IMR-90 (cell line): ENCODE measurements around the gene NPAS3.

Experiments
- CEBPB ChIP-seq: IDR thresholded peaks from 2 replicates; pipeline ENCODE4 v1.6.1; 2012; ENCODE audit warnings: low read depth, low read length, improper control_type of control experiment
- CHD1 ChIP-seq: IDR thresholded peaks from 2 replicates; pipeline ENCODE4 v1.6.1; 2012; ENCODE audit warnings: low read depth, low read length, improper control_type of control experiment
- CTCF ChIP-seq: conservative IDR thresholded peaks from 2 replicates; pipeline ENCODE4 v1.5.1; 2012; ENCODE audit warnings: mild to moderate bottlenecking, low read depth, low read length, improper control_type of control experiment
- ELK1 ChIP-seq: fragments of 150-350 bp; IDR thresholded peaks from 2 replicates; pipeline ENCODE4 v1.6.1; 2016; ENCODE audit warnings: low read depth, mild to moderate bottlenecking, low read length, moderate library complexity, borderline replicate concordance
- FOS ChIP-seq: fragments of 150-350 bp; IDR thresholded peaks from 2 replicates; pipeline ENCODE4 v1.6.1; 2016; ENCODE audit warnings: low read depth, low read length
- MAFK ChIP-seq: IDR thresholded peaks from 2 replicates; pipeline ENCODE4 v1.6.1; 2012; ENCODE audit warnings: low read depth, low read length, improper control_type of control experiment
- MXI1 ChIP-seq: IDR thresholded peaks from 2 replicates; pipeline ENCODE4 v1.6.1; 2012; ENCODE audit warnings: low read depth, mild to moderate bottlenecking, low read length, moderate library complexity, borderline replicate concordance
- NFE2L2 ChIP-seq: fragments of 150-350 bp; IDR thresholded peaks from 2 replicates; pipeline ENCODE4 v1.6.1; 2016; ENCODE audit warnings: low read depth, mild to moderate bottlenecking, low read length
- POLR2A ChIP-seq: IDR thresholded peaks from 2 replicates; pipeline ENCODE4 v1.6.1; 2012; ENCODE audit warnings: mild to moderate bottlenecking, low read depth, low read length
- RAD21 ChIP-seq: IDR thresholded peaks from 2 replicates; pipeline ENCODE4 v1.6.1; 2012; ENCODE audit warnings: low read length, improper control_type of control experiment
- RCOR1 ChIP-seq: IDR thresholded peaks from 2 replicates; pipeline ENCODE4 v1.6.1; 2012; ENCODE audit warnings: mild to moderate bottlenecking, low read length, improper control_type of control experiment; ENCODE audit not compliant: insufficient replicate concordance
- RFX5 ChIP-seq: IDR thresholded peaks from 2 replicates; pipeline ENCODE4 v1.8.0; 2012; ENCODE audit warnings: low read depth, mild to moderate bottlenecking, low read length, moderate library complexity
- SMC3 ChIP-seq: fragments of 150-350 bp; IDR thresholded peaks from 2 replicates; pipeline ENCODE4 v1.6.1; 2016; ENCODE audit warnings: low read depth, mild to moderate bottlenecking, antibody characterized with exemption, low read length, moderate library complexity
- TF ChIP-seq, protein P1 (sequence below): fragments of 150-350 bp; IDR thresholded peaks from 2 replicates; pipeline ENCODE4 v1.6.1; 2017; ENCODE audit warnings: mild to moderate bottlenecking, antibody characterized with exemption, low read length, low read depth

DNA sequence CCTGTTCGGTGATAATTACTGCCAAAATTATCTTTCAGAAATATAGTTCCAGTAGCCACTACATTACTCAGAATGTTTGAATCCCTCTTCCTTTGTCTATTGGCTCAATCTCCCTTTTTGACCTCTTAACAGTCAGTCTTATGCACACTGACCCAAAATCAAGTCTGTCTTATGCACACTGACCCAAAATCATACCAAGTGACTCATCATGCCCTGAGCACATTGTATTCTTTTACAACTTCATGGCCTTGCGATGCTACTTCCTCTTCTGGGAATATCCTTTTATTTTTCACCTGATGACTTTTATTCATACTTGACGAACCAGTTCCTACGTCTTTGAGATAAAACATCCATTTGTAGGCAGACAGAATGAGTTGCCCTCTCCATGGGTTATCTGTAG, 182.3 kb downstream of the NPAS3 start:
- TF ChIP-seq CTCF (no peak), MXI1 (no peak), SMC3 (no peak), MAFK (no peak), RAD21 (no peak), NFE2L2 (no peak), CEBPB (no peak), ELK1 (no peak), FOS (no peak), POLR2A (no peak), RFX5 (no peak), RCOR1 (no peak), CHD1 (no peak)
- TF ChIP-seq, protein P1, sequence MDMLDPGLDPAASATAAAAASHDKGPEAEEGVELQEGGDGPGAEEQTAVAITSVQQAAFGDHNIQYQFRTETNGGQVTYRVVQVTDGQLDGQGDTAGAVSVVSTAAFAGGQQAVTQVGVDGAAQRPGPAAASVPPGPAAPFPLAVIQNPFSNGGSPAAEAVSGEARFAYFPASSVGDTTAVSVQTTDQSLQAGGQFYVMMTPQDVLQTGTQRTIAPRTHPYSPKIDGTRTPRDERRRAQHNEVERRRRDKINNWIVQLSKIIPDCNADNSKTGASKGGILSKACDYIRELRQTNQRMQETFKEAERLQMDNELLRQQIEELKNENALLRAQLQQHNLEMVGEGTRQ, result no peak
